ENCODE results near the gene ZNF729.

ZNF729 gene

DNA sequence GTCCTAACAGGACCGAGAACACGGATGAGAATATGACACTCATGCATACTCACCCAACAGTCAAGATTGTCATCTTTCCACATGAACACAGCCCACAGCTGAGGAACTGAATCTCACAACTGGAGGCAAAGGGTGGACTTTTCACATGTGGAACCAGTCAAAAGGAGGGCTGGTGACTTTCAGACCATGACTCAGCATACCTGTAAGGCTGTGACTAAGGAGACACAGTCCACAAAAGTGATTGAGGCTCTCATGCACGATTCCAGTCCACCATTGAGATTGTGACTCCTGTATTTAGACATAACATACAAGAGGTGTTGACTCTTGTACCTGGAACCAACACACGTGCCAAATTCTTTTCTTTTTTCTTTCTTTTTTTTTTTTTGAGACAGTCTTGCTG lies 40.0 kb downstream of the ZNF729 start:
- Histone ChIP-seq H3K9me3 (ENCODE audit: control insufficient read depth, insufficient read depth, low read depth, low read length) (no peaks in the 10 kb centered on the region), H3K4me3 (ENCODE audit: low read depth, low read length) (no peak overlapping the region), H3K27ac (ENCODE audit: extremely low read depth, low read depth, low read length) (no peak overlapping the region), H3K36me3 (ENCODE audit: control insufficient read depth in 2 of 2, insufficient read depth in 1 of 2, low read length in 2 of 2) (no peaks in the 10 kb centered on the region), H3K4me1 (ENCODE audit: control insufficient read depth, insufficient read depth, low read length) (no peaks in the 10 kb centered on the region)
- ChIA-PET POLR2A (no interaction called here), CTCF (no interaction called here)
- TF ChIP-seq ZNF146 (tag by site-specific recombination; IDR thresholded peaks at IDR 0.05) (no peak), ZNF362 (tag by site-specific recombination; IDR thresholded peaks at IDR 0.05) (no peak), KLF9 (tag by site-specific recombination; IDR thresholded peaks at IDR 0.05; ENCODE audit: low read depth) (no peak), ZBTB49 (tag by site-specific recombination; IDR thresholded peaks at IDR 0.05; ENCODE audit: low read depth) (no peak), ZNF791 (tag by site-specific recombination; IDR thresholded peaks at IDR 0.05) (no peak), ZNF23 (tag by site-specific recombination; IDR thresholded peaks at IDR 0.05; ENCODE audit: borderline replicate concordance) (no peak), TCF7L2 (IDR thresholded peaks at IDR 0.05; ENCODE audit: borderline replicate concordance, low read depth, low read length) (no peak), ZNF391 (tag by site-specific recombination; IDR thresholded peaks at IDR 0.05; ENCODE audit: borderline replicate concordance, low read depth) (no peak), ZNF501 (tag by site-specific recombination; IDR thresholded peaks at IDR 0.05) (no peak), OVOL3 (tag by site-specific recombination; IDR thresholded peaks at IDR 0.05) (no peak), ELK4 (IDR thresholded peaks at IDR 0.05; ENCODE audit: borderline replicate concordance, low read depth, low read length) (no peak), ZNF112 (tag by site-specific recombination; IDR thresholded peaks at IDR 0.05) (no peak), ZNF544 (tag by site-specific recombination; IDR thresholded peaks at IDR 0.05) (no peak), HOXD13 (CRISPR knock-in tag; IDR thresholded peaks at IDR 0.05; ENCODE audit: borderline replicate concordance) (no peak)
- TF ChIP-seq, protein P1, sequence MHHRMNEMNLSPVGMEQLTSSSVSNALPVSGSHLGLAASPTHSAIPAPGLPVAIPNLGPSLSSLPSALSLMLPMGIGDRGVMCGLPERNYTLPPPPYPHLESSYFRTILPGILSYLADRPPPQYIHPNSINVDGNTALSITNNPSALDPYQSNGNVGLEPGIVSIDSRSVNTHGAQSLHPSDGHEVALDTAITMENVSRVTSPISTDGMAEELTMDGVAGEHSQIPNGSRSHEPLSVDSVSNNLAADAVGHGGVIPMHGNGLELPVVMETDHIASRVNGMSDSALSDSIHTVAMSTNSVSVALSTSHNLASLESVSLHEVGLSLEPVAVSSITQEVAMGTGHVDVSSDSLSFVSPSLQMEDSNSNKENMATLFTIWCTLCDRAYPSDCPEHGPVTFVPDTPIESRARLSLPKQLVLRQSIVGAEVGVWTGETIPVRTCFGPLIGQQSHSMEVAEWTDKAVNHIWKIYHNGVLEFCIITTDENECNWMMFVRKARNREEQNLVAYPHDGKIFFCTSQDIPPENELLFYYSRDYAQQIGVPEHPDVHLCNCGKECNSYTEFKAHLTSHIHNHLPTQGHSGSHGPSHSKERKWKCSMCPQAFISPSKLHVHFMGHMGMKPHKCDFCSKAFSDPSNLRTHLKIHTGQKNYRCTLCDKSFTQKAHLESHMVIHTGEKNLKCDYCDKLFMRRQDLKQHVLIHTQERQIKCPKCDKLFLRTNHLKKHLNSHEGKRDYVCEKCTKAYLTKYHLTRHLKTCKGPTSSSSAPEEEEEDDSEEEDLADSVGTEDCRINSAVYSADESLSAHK (tag by site-specific recombination; IDR thresholded peaks at IDR 0.05) = no peak
- TF ChIP-seq, protein P2, sequence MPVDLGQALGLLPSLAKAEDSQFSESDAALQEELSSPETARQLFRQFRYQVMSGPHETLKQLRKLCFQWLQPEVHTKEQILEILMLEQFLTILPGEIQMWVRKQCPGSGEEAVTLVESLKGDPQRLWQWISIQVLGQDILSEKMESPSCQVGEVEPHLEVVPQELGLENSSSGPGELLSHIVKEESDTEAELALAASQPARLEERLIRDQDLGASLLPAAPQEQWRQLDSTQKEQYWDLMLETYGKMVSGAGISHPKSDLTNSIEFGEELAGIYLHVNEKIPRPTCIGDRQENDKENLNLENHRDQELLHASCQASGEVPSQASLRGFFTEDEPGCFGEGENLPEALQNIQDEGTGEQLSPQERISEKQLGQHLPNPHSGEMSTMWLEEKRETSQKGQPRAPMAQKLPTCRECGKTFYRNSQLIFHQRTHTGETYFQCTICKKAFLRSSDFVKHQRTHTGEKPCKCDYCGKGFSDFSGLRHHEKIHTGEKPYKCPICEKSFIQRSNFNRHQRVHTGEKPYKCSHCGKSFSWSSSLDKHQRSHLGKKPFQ (tag by site-specific recombination; IDR thresholded peaks at IDR 0.05) = no peak
- TF ChIP-seq, protein P3, sequence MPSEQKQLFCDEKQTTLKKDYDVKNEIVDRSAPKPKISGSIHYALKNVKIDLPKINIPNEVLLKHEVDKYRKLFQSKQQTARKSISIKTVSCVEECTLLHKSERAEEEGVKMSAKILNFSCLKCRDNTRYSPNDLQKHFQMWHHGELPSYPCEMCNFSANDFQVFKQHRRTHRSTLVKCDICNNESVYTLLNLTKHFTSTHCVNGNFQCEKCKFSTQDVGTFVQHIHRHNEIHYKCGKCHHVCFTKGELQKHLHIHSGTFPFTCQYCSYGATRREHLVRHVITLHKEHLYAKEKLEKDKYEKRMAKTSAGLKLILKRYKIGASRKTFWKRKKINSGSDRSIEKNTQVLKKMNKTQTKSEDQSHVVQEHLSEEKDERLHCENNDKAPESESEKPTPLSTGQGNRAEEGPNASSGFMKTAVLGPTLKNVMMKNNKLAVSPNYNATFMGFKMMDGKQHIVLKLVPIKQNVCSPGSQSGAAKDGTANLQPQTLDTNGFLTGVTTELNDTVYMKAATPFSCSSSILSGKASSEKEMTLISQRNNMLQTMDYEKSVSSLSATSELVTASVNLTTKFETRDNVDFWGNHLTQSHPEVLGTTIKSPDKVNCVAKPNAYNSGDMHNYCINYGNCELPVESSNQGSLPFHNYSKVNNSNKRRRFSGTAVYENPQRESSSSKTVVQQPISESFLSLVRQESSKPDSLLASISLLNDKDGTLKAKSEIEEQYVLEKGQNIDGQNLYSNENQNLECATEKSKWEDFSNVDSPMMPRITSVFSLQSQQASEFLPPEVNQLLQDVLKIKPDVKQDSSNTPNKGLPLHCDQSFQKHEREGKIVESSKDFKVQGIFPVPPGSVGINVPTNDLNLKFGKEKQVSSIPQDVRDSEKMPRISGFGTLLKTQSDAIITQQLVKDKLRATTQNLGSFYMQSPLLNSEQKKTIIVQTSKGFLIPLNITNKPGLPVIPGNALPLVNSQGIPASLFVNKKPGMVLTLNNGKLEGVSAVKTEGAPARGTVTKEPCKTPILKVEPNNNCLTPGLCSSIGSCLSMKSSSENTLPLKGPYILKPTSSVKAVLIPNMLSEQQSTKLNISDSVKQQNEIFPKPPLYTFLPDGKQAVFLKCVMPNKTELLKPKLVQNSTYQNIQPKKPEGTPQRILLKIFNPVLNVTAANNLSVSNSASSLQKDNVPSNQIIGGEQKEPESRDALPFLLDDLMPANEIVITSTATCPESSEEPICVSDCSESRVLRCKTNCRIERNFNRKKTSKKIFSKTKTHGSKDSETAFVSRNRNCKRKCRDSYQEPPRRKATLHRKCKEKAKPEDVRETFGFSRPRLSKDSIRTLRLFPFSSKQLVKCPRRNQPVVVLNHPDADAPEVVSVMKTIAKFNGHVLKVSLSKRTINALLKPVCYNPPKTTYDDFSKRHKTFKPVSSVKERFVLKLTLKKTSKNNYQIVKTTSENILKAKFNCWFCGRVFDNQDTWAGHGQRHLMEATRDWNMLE (tag by site-specific recombination; conservative IDR thresholded peaks at IDR 0.05; ENCODE audit: low read depth) = no peak
